H9 (cell line): Measurements from ENCODE around the gene HPCAL4. TPM values are rescaled to one million over a fixed set of nuclear protein-coding genes. Genes with fewer than 3 reads are reported as not detected.

ENCODE experiments used
- DNase-seq: peaks from one replicate; pipeline ENCODE4 v3.0.0-alpha.2; 2017
- H2AFZ ChIP-seq: one replicate; pipeline ENCODE4 v1.6.1; 2013; ENCODE audit warnings: mild to moderate bottlenecking, low read length, control low read depth, moderate library complexity
- H2AK5ac ChIP-seq: 2 replicates; pipeline ENCODE4 v1.6.1; 2013; ENCODE audit warnings: low read length, control low read depth, mixed read lengths; ENCODE audit not compliant: insufficient read length
- H2BK120ac ChIP-seq: one replicate; pipeline ENCODE4 v1.6.1; 2013; ENCODE audit warnings: low read depth, mild to moderate bottlenecking, low read length, control low read depth, inconsistent platforms; ENCODE audit not compliant: poor library complexity, severe bottlenecking
- H2BK12ac ChIP-seq: 2 replicates; pipeline ENCODE4 v1.6.1; 2013; ENCODE audit warnings: low read length, control low read depth, mixed read lengths, low read depth; ENCODE audit not compliant: insufficient read length
- H2BK15ac ChIP-seq: 2 replicates; pipeline ENCODE4 v1.6.1; 2013; ENCODE audit warnings: low read depth, low read length, control low read depth
- H2BK20ac ChIP-seq: one replicate; pipeline ENCODE4 v1.6.1; 2013; ENCODE audit warnings: low read depth, mild to moderate bottlenecking, low read length, control low read depth, inconsistent platforms; ENCODE audit not compliant: poor library complexity, severe bottlenecking
- H2BK5ac ChIP-seq: 2 replicates; pipeline ENCODE4 v1.6.1; 2013; ENCODE audit warnings: low read length, control low read depth, mixed read lengths; ENCODE audit not compliant: insufficient read length
- H3K14ac ChIP-seq: 2 replicates; pipeline ENCODE4 v1.6.1; 2013; ENCODE audit warnings: low read length, control low read depth; ENCODE audit not compliant: insufficient read depth
- H3K18ac ChIP-seq: 2 replicates; pipeline ENCODE4 v1.6.1; 2013; ENCODE audit warnings: low read depth, mild to moderate bottlenecking, mixed read lengths, low read length, control low read depth; ENCODE audit not compliant: insufficient read length
- H3K23ac ChIP-seq: 2 replicates; pipeline ENCODE4 v1.6.1; 2013; ENCODE audit warnings: low read length, control low read depth, mixed read lengths, low read depth; ENCODE audit not compliant: insufficient read length
- H3K23me2 ChIP-seq: 2 replicates; pipeline ENCODE4 v1.6.1; 2013; ENCODE audit warnings: low read depth, mild to moderate bottlenecking, mixed read lengths, low read length, control low read depth; ENCODE audit not compliant: insufficient read length, poor library complexity, severe bottlenecking
- H3K27ac ChIP-seq: 2 replicates; pipeline ENCODE4 v1.5.1; 2013; ENCODE audit warnings: low read length, control low read depth, mixed read lengths, low read depth; ENCODE audit not compliant: insufficient read length
- H3K27me3 ChIP-seq: 2 replicates; pipeline ENCODE4 v1.6.1; 2013; ENCODE audit warnings: low read length, control low read depth, inconsistent platforms; ENCODE audit not compliant: insufficient read depth
- H3K4ac ChIP-seq: 2 replicates; pipeline ENCODE4 v1.6.1; 2013; ENCODE audit warnings: low read depth, mild to moderate bottlenecking, control low read depth, inconsistent platforms, low read length, moderate library complexity
- H3K4me1 ChIP-seq: 2 replicates; pipeline ENCODE4 v1.6.1; 2013; ENCODE audit warnings: low read length, control low read depth, inconsistent platforms; ENCODE audit not compliant: insufficient read depth
- H3K4me2 ChIP-seq: 2 replicates; pipeline ENCODE4 v1.6.1; 2013; ENCODE audit warnings: low read length, control low read depth, mixed read lengths; ENCODE audit not compliant: insufficient read length, insufficient read depth
- H3K56ac ChIP-seq: 2 replicates; pipeline ENCODE4 v1.6.1; 2013; ENCODE audit warnings: low read depth, mild to moderate bottlenecking, mixed read lengths, low read length, control low read depth; ENCODE audit not compliant: insufficient read length
- H3K79me1 ChIP-seq: 2 replicates; pipeline ENCODE4 v1.6.1; 2013; ENCODE audit warnings: low read depth, mild to moderate bottlenecking, moderate library complexity, low read length, control low read depth, inconsistent platforms; ENCODE audit not compliant: insufficient read depth, poor library complexity, severe bottlenecking
- H3K79me2 ChIP-seq: 2 replicates; pipeline ENCODE4 v1.6.1; 2013; ENCODE audit warnings: low read length, control low read depth, inconsistent platforms; ENCODE audit not compliant: insufficient read depth
- H3K9ac ChIP-seq: 2 replicates; pipeline ENCODE4 v1.6.1; 2013; ENCODE audit warnings: low read length, control low read depth, mixed read lengths; ENCODE audit not compliant: insufficient read length; ENCODE audit errors: extremely low read depth
- H3K9me3 ChIP-seq: one replicate; pipeline ENCODE4 v1.6.1; 2013; ENCODE audit warnings: low read depth, low read length, inconsistent platforms; ENCODE audit not compliant: control insufficient read depth
- H3T11ph ChIP-seq: one replicate; pipeline ENCODE4 v1.6.1; 2013; ENCODE audit warnings: mild to moderate bottlenecking, low read length, control low read depth, inconsistent platforms
- H4K20me1 ChIP-seq: one replicate; pipeline ENCODE4 v1.6.1; 2013; ENCODE audit not compliant: control insufficient read depth, insufficient read length, insufficient read depth
- H4K5ac ChIP-seq: 2 replicates; pipeline ENCODE4 v1.6.1; 2013; ENCODE audit warnings: low read depth, mild to moderate bottlenecking, mixed read lengths, low read length, control low read depth; ENCODE audit not compliant: insufficient read length
- H4K8ac ChIP-seq: replicated peaks from 2 replicates; pipeline ENCODE4 v1.6.1; 2013; ENCODE audit warnings: low read length, control low read depth, mixed read lengths, low read depth; ENCODE audit not compliant: insufficient read length
- H4K91ac ChIP-seq: 2 replicates; pipeline ENCODE4 v1.6.1; 2013; ENCODE audit warnings: low read depth, mild to moderate bottlenecking, moderate library complexity, mixed read lengths, low read length, control low read depth; ENCODE audit not compliant: insufficient read length
- H3K27ac Mint-ChIP-seq, 3 experiments: 2 replicates in 2 of 3; 3 replicates in 1 of 3; pipeline ENCODE4 v1.8.0; 2020 to 2021; ENCODE audit warnings: mixed read lengths in 3 of 3, mild to moderate bottlenecking in 1 of 3, moderate library complexity in 1 of 3
- H3K27me3 Mint-ChIP-seq: 2 replicates; pipeline ENCODE4 v1.8.0; 2021; ENCODE audit warnings: low read depth, mild to moderate bottlenecking, moderate library complexity, mixed read lengths
- H3K36me3 Mint-ChIP-seq, 3 experiments: 2 replicates in 2 of 3; 3 replicates in 1 of 3; pipeline ENCODE4 v1.8.0; 2020 to 2021; ENCODE audit warnings: low read depth in 3 of 3, mixed read lengths in 3 of 3; ENCODE audit not compliant: insufficient read depth in 1 of 3
- H3K4me1 Mint-ChIP-seq, 2 experiments: 2 replicates each; pipeline ENCODE4 v1.8.0; 2020; ENCODE audit warnings: mixed read lengths in 2 of 2
- H3K4me3 Mint-ChIP-seq, 2 experiments: 2 replicates in 1 of 2; 3 replicates in 1 of 2; pipeline ENCODE4 v1.8.0; 2020 to 2021; ENCODE audit warnings: mild to moderate bottlenecking in 2 of 2, mixed read lengths in 2 of 2, moderate library complexity in 1 of 2
- H3K9me3 Mint-ChIP-seq, 2 experiments: 2 replicates in 1 of 2; 3 replicates in 1 of 2; pipeline ENCODE4 v1.8.0; 2020; ENCODE audit warnings: mild to moderate bottlenecking in 2 of 2, mixed read lengths in 2 of 2, moderate library complexity in 1 of 2
- WGBS: extraction: QIAGEN DNeasy Blood & Tissue Kit; methylation state at CpG from one replicate; pipeline ENCODE4 v1.1.7; 2013; ENCODE audit warnings: missing lambda C conversion rate, low lambda C conversion rate, mixed read lengths; ENCODE audit not compliant: insufficient read length; ENCODE audit errors: extremely low coverage; 5-methylcytosine and 5-hydroxymethylcytosine counted together
- total RNA-seq: library from RNA; stranded (reverse); gene quantifications from 2 replicates; pipeline ENCODE4 v1.2.1, GENCODE V29; 2021
- TF ChIP-seq, protein P1 (sequence below): fragments of 200-600 bp; sonication (generic); conservative IDR thresholded peaks from 3 replicates; pipeline ENCODE4 v1.8.0; 2021; ENCODE audit warnings: antibody characterized with exemption, mild to moderate bottlenecking

The HPCAL4 gene
- total RNA-seq, 1 experiment from 2014 or later: 0.15 TPM

DNA sequence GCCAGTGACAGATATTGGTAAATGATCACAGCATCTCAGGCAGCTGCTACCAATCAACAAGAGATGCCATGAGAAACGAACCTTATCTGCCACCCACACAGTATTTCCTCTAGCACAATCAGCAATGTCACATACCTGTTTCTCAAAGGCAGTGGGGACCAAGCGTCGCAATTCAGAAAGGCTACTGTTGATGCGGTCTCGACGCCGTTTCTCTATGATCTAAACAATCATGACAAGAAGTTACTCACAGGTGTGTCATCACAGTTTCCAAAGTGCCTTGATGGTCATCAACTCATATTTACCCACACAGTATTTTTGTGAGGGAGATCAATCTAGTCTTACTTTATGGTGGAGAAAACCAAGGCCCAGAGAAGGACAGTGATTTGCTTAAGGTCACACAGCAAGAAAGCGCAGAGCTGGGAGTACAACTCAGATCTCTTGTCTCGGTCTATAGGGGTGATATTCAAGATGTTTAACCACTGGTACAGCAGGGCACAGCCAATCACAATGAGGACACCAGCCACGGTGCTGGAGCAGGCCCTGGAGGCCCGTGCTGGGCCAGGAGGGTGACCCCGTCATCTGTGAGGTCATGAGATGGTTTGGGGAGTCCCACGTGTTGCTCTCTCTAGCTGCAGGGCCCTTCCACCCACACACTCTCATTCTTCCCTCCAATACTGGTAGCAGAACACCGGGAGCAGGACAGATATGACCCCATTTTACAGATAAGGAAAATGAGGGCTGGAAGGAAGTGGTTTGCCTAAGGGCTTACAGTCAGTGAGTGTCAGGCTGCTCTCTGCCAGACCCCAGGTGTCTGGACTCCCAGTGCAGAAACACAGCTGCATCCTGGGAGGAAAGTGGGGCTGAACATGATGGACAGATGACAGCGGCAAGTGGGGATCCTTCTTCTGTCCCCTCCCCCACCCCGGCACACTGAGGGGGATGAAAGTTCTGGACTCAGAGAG is 59.6 kb downstream of the HPCAL4 start:
- Histone ChIP-seq H3K23ac (no peak overlapping the region), H2AFZ (no peak overlapping the region), H3K27me3 (peaks cover 3% of the 10 kb centered on the region; the same call in 1 of the 2 replicates), H3K23me2 (no peaks in the 10 kb centered on the region), H3K79me2 (no peaks in the 10 kb centered on the region), H2BK120ac (no peak overlapping the region), H3K9me3 (no peaks in the 10 kb centered on the region), H3K4me2 (no peak overlapping the region), H3K4me1 (peaks cover 3% of the 10 kb centered on the region; the same call in 1 of the 2 replicates), H4K20me1 (no peaks in the 10 kb centered on the region), H3K27ac (no peak overlapping the region), H2BK12ac (no peak overlapping the region), H2BK5ac (no peak overlapping the region), H3K9ac (no peak overlapping the region), H3T11ph (no peak overlapping the region), H3K14ac (no peak overlapping the region), H4K91ac (no peak overlapping the region), H3K79me1 (no peaks in the 10 kb centered on the region), H3K18ac (no peak overlapping the region), H3K56ac (no peak overlapping the region), H2AK5ac (no peak overlapping the region), H3K4ac (no peak overlapping the region), H4K8ac (no peak overlapping the region), H2BK15ac (no peak overlapping the region), H4K5ac (no peak overlapping the region), H2BK20ac (no peak overlapping the region)
- no peak for DNase-seq
- Mint-ChIP-seq H3K9me3 (no peaks in the 10 kb centered on the region), H3K36me3 (no peaks in the 10 kb centered on the region), H3K4me3 (no peak overlapping the region), H3K27me3 (peaks cover 93% of the 10 kb centered on the region), H3K27ac (no peak overlapping the region), H3K4me1 (peaks cover 16 to 18% of the 10 kb centered on the region in 2 experiments)
- no CpG with 5 or more reads among the region's 16 CpGs for WGBS
- TF ChIP-seq, protein P1, sequence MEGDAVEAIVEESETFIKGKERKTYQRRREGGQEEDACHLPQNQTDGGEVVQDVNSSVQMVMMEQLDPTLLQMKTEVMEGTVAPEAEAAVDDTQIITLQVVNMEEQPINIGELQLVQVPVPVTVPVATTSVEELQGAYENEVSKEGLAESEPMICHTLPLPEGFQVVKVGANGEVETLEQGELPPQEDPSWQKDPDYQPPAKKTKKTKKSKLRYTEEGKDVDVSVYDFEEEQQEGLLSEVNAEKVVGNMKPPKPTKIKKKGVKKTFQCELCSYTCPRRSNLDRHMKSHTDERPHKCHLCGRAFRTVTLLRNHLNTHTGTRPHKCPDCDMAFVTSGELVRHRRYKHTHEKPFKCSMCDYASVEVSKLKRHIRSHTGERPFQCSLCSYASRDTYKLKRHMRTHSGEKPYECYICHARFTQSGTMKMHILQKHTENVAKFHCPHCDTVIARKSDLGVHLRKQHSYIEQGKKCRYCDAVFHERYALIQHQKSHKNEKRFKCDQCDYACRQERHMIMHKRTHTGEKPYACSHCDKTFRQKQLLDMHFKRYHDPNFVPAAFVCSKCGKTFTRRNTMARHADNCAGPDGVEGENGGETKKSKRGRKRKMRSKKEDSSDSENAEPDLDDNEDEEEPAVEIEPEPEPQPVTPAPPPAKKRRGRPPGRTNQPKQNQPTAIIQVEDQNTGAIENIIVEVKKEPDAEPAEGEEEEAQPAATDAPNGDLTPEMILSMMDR: no peak
